IMR-90 (cell line): Measurements from ENCODE around the gene MAG. TPM values are rescaled to one million over a fixed set of nuclear protein-coding genes. Genes with fewer than 3 reads are reported as not detected.

ENCODE experiments used
- ATAC-seq: fragments of 200-7000 bp; cut with Tn5 transposase; 2 replicates; pipeline ENCODE4 v1.9.1; 2020; ENCODE audit warnings: low read depth, mild to moderate bottlenecking, moderate library complexity
- BruUV-seq: library from RNA; stranded (reverse); fragments of 400-500 nt; replicated peaks from 2 replicates; lab custom pipeline; 2021; lab: Mats Ljungman, UMichigan
- CTCF ChIA-PET: fragments of 300-600 bp; formaldehyde crosslinking; extraction: SDS; loops from one replicate; lab custom pipeline; 2021; ENCODE audit warnings: antibody characterized with exemption; lab: Yijun Ruan, JAX
- POLR2A ChIA-PET: fragments of 300-600 bp; sonication (Branson Sonifier 250); formaldehyde crosslinking; loops from one replicate; lab custom pipeline; 2022; ENCODE audit warnings: antibody characterized with exemption; ENCODE audit not compliant: unreplicated experiment; lab: Charles Lee
- DNase-seq: peaks from one replicate; pipeline ENCODE4 v3.0.0; 2013
- H2AFZ ChIP-seq: replicated peaks from 2 replicates; pipeline ENCODE3; 2013; ENCODE audit warnings: low read length, mild to moderate bottlenecking; ENCODE audit not compliant: poor library complexity
- H2AK5ac ChIP-seq: 2 replicates; pipeline ENCODE4 v1.6.1; 2013; ENCODE audit warnings: low read depth, low read length, inconsistent platforms
- H2AK9ac ChIP-seq: replicated peaks from 2 replicates; pipeline ENCODE3; 2013; ENCODE audit warnings: mild to moderate bottlenecking, low read depth, low read length, moderate library complexity; ENCODE audit not compliant: poor library complexity
- H2BK120ac ChIP-seq: 2 replicates; pipeline ENCODE4 v1.6.1; 2013; ENCODE audit warnings: low read depth, low read length, inconsistent platforms
- H2BK15ac ChIP-seq: 3 replicates; pipeline ENCODE4 v1.6.1; 2013; ENCODE audit warnings: low read depth, low read length, inconsistent platforms
- H2BK20ac ChIP-seq: 2 replicates; pipeline ENCODE4 v1.6.1; 2013; ENCODE audit warnings: low read depth, mild to moderate bottlenecking, inconsistent platforms, low read length, moderate library complexity
- H2BK5ac ChIP-seq: 2 replicates; pipeline ENCODE4 v1.6.1; 2013; ENCODE audit warnings: mild to moderate bottlenecking, low read depth, low read length, inconsistent platforms; ENCODE audit not compliant: poor library complexity, severe bottlenecking
- H3K14ac ChIP-seq: replicated peaks from 2 replicates; pipeline ENCODE4 v1.6.1; 2013; ENCODE audit warnings: low read depth, low read length, inconsistent platforms
- H3K18ac ChIP-seq: 2 replicates; pipeline ENCODE4 v1.6.1; 2013; ENCODE audit warnings: low read depth, low read length, control low read depth
- H3K23ac ChIP-seq: 2 replicates; pipeline ENCODE4 v1.6.1; 2013; ENCODE audit warnings: low read depth, low read length, inconsistent platforms
- H3K27ac ChIP-seq: 2 replicates; pipeline ENCODE4 v1.5.1; 2013; ENCODE audit warnings: mild to moderate bottlenecking, control low read depth, low read length; ENCODE audit not compliant: insufficient read depth
- H3K27me3 ChIP-seq: 2 replicates; pipeline ENCODE4 v1.6.1; 2013; ENCODE audit warnings: low read length; ENCODE audit not compliant: control insufficient read depth, insufficient read depth
- H3K36me3 ChIP-seq: 2 replicates; pipeline ENCODE4 v1.6.1; 2013; ENCODE audit warnings: low read length, mixed read lengths; ENCODE audit not compliant: control insufficient read depth, insufficient read depth
- H3K4ac ChIP-seq: 2 replicates; pipeline ENCODE4 v1.6.1; 2013; ENCODE audit warnings: low read depth, low read length, inconsistent platforms
- H3K4me1 ChIP-seq: 2 replicates; pipeline ENCODE4 v1.6.1; 2013; ENCODE audit warnings: low read length, mixed read lengths; ENCODE audit not compliant: control insufficient read depth, insufficient read depth
- H3K4me2 ChIP-seq: 2 replicates; pipeline ENCODE4 v1.6.1; 2013; ENCODE audit warnings: low read depth, mild to moderate bottlenecking, control low read depth, low read length, moderate library complexity
- H3K4me3 ChIP-seq: 2 replicates; pipeline ENCODE4 v1.5.1; 2013; ENCODE audit warnings: low read depth, mild to moderate bottlenecking, control low read depth, low read length, moderate library complexity; ENCODE audit not compliant: insufficient read depth
- H3K56ac ChIP-seq: 2 replicates; pipeline ENCODE4 v1.6.1; 2013; ENCODE audit warnings: low read length, inconsistent platforms; ENCODE audit not compliant: insufficient read depth; ENCODE audit errors: extremely low read depth
- H3K79me1 ChIP-seq, 2 experiments: 2 replicates each; pipeline ENCODE4 v1.6.1; 2013; ENCODE audit warnings: low read length in 2 of 2, inconsistent platforms in 1 of 2, low read depth in 1 of 2
- H3K9ac ChIP-seq: 2 replicates; pipeline ENCODE4 v1.6.1; 2013; ENCODE audit warnings: low read depth, low read length, control low read depth
- H3K9me1 ChIP-seq: 2 replicates; pipeline ENCODE4 v1.6.1; 2013; ENCODE audit warnings: low read length, inconsistent platforms; ENCODE audit not compliant: insufficient read depth
- H3K9me3 ChIP-seq: 2 replicates; pipeline ENCODE4 v1.6.1; 2013; ENCODE audit warnings: low read length; ENCODE audit not compliant: control insufficient read depth, insufficient read depth
- H4K20me1 ChIP-seq: 2 replicates; pipeline ENCODE4 v1.6.1; 2013; ENCODE audit warnings: low read length, inconsistent platforms; ENCODE audit not compliant: insufficient read depth
- H4K5ac ChIP-seq: 2 replicates; pipeline ENCODE4 v1.6.1; 2013; ENCODE audit warnings: mild to moderate bottlenecking, low read depth, low read length, control low read depth
- H4K8ac ChIP-seq, 2 experiments: 2 replicates each; pipeline ENCODE4 v1.6.1; 2013; ENCODE audit warnings: low read depth in 2 of 2, low read length in 2 of 2, control low read depth in 1 of 2, inconsistent platforms in 1 of 2
- H4K91ac ChIP-seq: 2 replicates; pipeline ENCODE4 v1.6.1; 2013; ENCODE audit warnings: low read depth, low read length, inconsistent platforms; ENCODE audit not compliant: insufficient read depth
- MAFK ChIP-seq: IDR thresholded peaks from 2 replicates; pipeline ENCODE4 v1.6.1; 2012; ENCODE audit warnings: low read depth, low read length, improper control_type of control experiment
- MAZ ChIP-seq: IDR thresholded peaks from 2 replicates; pipeline ENCODE4 v1.6.1; 2012; ENCODE audit warnings: low read depth, mild to moderate bottlenecking, low read length, improper control_type of control experiment, moderate library complexity, borderline replicate concordance
- RCOR1 ChIP-seq: IDR thresholded peaks from 2 replicates; pipeline ENCODE4 v1.6.1; 2012; ENCODE audit warnings: mild to moderate bottlenecking, low read length, improper control_type of control experiment; ENCODE audit not compliant: insufficient replicate concordance
- SMC3 ChIP-seq: fragments of 150-350 bp; IDR thresholded peaks from 2 replicates; pipeline ENCODE4 v1.6.1; 2016; ENCODE audit warnings: low read depth, mild to moderate bottlenecking, antibody characterized with exemption, low read length, moderate library complexity
- WGBS, 2 experiments: methylation state at CpG; one replicate each; pipeline versions ENCODE4 v1.1.5 to v1.1.7; 2013; ENCODE audit warnings: missing lambda C conversion rate in 2 of 2; ENCODE audit not compliant: insufficient read length in 1 of 2; ENCODE audit errors: extremely low coverage in 2 of 2; 5-methylcytosine and 5-hydroxymethylcytosine counted together
- dilution Hi-C: fragments of 300-500 bp; cut with HindIII; formaldehyde crosslinking; loops from one replicate; pipeline ENCODE4 v1.14.3; 2018; ENCODE audit warnings: low sequenced_read_pairs; ENCODE audit not compliant: unreplicated experiment
- in situ Hi-C: fragments of 300-500 bp; cut with MboI; formaldehyde crosslinking; loops from 3 replicates; pipeline ENCODE4 v1.14.3; 2019; ENCODE audit warnings: low sequenced_read_pairs, inconsistent platforms, mixed read lengths
- intact Hi-C: fragments of 100-400 bp; cut with micrococcal nuclease; formaldehyde crosslinking; loops from 2 replicates; pipeline ENCODE4 v1.10.0; 2022
- polyA plus RNA-seq, 3 experiments: library from polyadenylated mRNA; depleted of rRNA; stranded (reverse); fragments of >200 nt; gene quantifications; 2 replicates each; pipeline ENCODE4 v1.2.3, GENCODE V29; 2012; ENCODE audit warnings: low replicate concordance in 1 of 3
- total RNA-seq: library from RNA; depleted of rRNA; stranded (reverse); fragments of >200 nt; gene quantifications from 2 replicates; pipeline ENCODE4 v1.2.3, GENCODE V29; 2012
- TF ChIP-seq, protein P1 (sequence below): fragments of 150-350 bp; IDR thresholded peaks from 2 replicates; pipeline ENCODE4 v1.6.1; 2016; ENCODE audit warnings: low read depth, mild to moderate bottlenecking, low read length, moderate library complexity, borderline replicate concordance

The MAG gene
- total and polyA plus RNA-seq, 2 of the 4 experiments (the other 2 are of a cell fraction) = not detected

DNA sequence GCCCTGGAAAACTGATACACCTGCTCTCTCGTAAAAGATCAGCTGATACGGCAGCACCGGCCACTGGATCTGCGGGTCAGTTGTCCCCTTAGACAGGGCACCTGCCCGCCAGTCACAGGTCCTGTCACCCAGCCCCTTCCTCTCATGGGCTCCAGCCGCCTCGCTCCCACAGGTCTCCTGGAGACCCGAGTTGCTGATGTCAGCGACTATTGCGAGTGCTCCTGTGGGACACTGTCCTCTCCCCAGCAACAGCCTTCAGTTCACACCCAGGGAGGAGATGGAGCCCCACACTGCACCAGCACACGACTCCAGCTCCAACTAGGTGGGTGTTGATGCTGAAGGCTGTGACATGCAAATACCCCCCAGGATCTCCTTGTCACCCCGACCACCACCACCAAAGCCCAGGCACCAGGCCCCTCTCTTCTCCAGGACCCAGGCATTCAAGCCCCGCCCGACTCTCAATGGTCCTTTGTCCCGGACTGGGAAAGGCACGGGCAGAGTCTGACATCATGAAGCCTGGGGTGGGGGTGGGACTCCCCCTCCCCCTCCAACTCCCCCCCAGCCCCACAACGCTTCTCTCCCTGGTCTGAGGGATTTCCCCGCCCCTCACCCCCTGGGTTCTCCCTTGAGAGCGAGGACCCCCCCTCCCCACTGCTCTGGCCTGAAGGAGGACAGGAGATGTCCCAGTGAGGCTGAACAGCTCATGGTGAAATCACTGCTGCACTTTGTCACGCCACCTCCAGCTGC is 1.4 kb upstream of the MAG start:
- in situ Hi-C loops (no loop called here), intact Hi-C loops (no loop called here), dilution Hi-C loops (no loop called here)
- H3K9me3 ChIP-seq = no peaks in the 10 kb centered on the region
- H3K56ac ChIP-seq = no peak overlapping the region
- H3K4me1 ChIP-seq = no peaks in the 10 kb centered on the region
- no peak overlapping the region for H2BK15ac ChIP-seq
- peaks cover 25% of the 10 kb centered on the region for H3K27me3 ChIP-seq
- no peak overlapping the region for H4K5ac ChIP-seq
- no peak overlapping the region for H2BK120ac ChIP-seq
- no peak overlapping the region for H2AK5ac ChIP-seq
- H3K79me1 ChIP-seq = no peaks in the 10 kb centered on the region
- H3K4me3 ChIP-seq = no peak overlapping the region
- H3K9ac ChIP-seq = no peak overlapping the region
- no peak overlapping the region for H3K18ac ChIP-seq
- BruUV-seq = no TSS peak
- no peak overlapping the region for H3K14ac ChIP-seq
- H3K4me2 ChIP-seq = no peak overlapping the region
- H2BK5ac ChIP-seq = no peak overlapping the region
- POLR2A ChIA-PET = no interaction called here
- H3K23ac ChIP-seq = no peak overlapping the region
- H4K20me1 ChIP-seq = no peaks in the 10 kb centered on the region
- H3K9me1 ChIP-seq = no peaks in the 10 kb centered on the region
- 88% methylated on average over 5 of the region's 20 CpGs; no CpG with 5 or more reads in 1 of the 2 experiments for WGBS, 2 experiments
- TF ChIP-seq RCOR1 (no peak), MAFK (0 out of 2 replicates have a peak, but pooled peaks have one; percentile 20), MAZ (no peak), SMC3 (no peak)
- TF ChIP-seq, protein P1, sequence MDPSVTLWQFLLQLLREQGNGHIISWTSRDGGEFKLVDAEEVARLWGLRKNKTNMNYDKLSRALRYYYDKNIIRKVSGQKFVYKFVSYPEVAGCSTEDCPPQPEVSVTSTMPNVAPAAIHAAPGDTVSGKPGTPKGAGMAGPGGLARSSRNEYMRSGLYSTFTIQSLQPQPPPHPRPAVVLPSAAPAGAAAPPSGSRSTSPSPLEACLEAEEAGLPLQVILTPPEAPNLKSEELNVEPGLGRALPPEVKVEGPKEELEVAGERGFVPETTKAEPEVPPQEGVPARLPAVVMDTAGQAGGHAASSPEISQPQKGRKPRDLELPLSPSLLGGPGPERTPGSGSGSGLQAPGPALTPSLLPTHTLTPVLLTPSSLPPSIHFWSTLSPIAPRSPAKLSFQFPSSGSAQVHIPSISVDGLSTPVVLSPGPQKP = no peak
- CTCF ChIA-PET = interaction anchor here (1.0 kb wide), 1 partner anchor 136 kb away, joined by 3 read pairs; the partner anchor contains the start of gene FXYD5
- no peak overlapping the region for H3K27ac ChIP-seq
- H2BK20ac ChIP-seq = no peak overlapping the region
- DNase-seq (no peak), ATAC-seq (no peak)
- H3K36me3 ChIP-seq = no peaks in the 10 kb centered on the region
- no peak overlapping the region for H4K91ac ChIP-seq
- H2AK9ac ChIP-seq = no peak overlapping the region
- H4K8ac ChIP-seq = no peak overlapping the region
- H3K4ac ChIP-seq = no peak overlapping the region
- H2AFZ ChIP-seq = no peak overlapping the region
